T-helper 17 cell (primary cell): Measurements from ENCODE around the gene PINLYP. TPM values are rescaled to one million over a fixed set of nuclear protein-coding genes. Genes with fewer than 3 reads are reported as not detected.

Experiments used
- ATAC-seq: fragments of 150-1000 bp; cut with Tn5 transposase; 2 replicates; pipeline ENCODE4 v1.10.0; 2021; ENCODE audit warnings: mild to moderate bottlenecking, moderate library complexity
- DNase-seq, 3 donors: peaks; one replicate each; pipeline versions ENCODE4 v3.0.0 to v3.0.0-alpha.2; 2020 to 2021
- H3K9me3 ChIP-seq: one replicate; pipeline ENCODE4 v1.7.0; 2013; ENCODE audit warnings: low read length, mild to moderate bottlenecking; ENCODE audit not compliant: control insufficient read depth, poor library complexity, severe bottlenecking
- H3K27ac Mint-ChIP-seq: one replicate; pipeline ENCODE4 v1.8.0; 2022; ENCODE audit warnings: mild to moderate bottlenecking, moderate library complexity, mixed read lengths
- H3K27me3 Mint-ChIP-seq: one replicate; pipeline ENCODE4 v1.8.0; 2022; ENCODE audit warnings: mixed read lengths
- H3K36me3 Mint-ChIP-seq: one replicate; pipeline ENCODE4 v1.8.0; 2022; ENCODE audit warnings: low read depth, mixed read lengths
- H3K4me1 Mint-ChIP-seq: one replicate; pipeline ENCODE4 v1.8.0; 2022; ENCODE audit warnings: mild to moderate bottlenecking, mixed read lengths
- H3K4me3 Mint-ChIP-seq: one replicate; pipeline ENCODE4 v1.8.0; 2022; ENCODE audit warnings: mild to moderate bottlenecking, moderate library complexity, mixed read lengths
- total RNA-seq, 4 donors: library from RNA in 2 of 4; stranded (reverse) in 2 of 4; gene quantifications; one replicate each; pipeline ENCODE4 v1.2.3 and lab custom pipeline; 2022 to 2026

Gene PINLYP
- total RNA-seq, 2 donors from 2014 or later = 0.52 to 1.5 TPM

GRCh38 chr19:43555185-43555770 is 20.3 kb upstream of the PINLYP start:
- peak; percentile 59 to 84 (median 65) for DNase-seq
- H3K4me1 Mint-ChIP-seq = peaks cover 15% of the 10 kb centered on the region
- peak overlapping the region; percentile 47 for H3K27ac Mint-ChIP-seq
- peaks cover 6% of the 10 kb centered on the region for H3K36me3 Mint-ChIP-seq
- H3K4me3 Mint-ChIP-seq = no peak overlapping the region
- ATAC-seq = peak; percentile 99
- no peaks in the 10 kb centered on the region for H3K27me3 Mint-ChIP-seq
- no peaks in the 10 kb centered on the region for H3K9me3 ChIP-seq

DNA sequence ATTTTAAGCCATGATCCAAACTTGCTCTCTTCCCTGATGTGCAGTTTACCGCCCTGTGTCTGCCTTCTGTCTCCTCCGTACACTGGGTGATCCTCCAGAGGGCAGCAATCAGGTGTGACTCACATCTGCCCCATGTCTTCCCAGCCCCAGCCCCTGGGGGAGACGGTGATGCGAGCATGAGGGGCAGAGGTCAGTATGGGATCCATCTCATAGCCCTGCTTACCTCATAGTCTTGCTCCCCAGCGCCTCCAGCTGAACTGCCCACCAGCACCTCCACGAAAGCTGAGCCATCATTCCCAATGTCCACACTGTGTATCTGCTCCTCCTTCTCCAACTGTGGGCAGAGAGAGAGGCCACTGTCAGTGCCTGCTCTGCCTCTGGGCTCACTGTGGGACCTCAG is 14.9 kb upstream of the PINLYP start:
- Mint-ChIP-seq H3K4me3 (no peak overlapping the region), H3K27ac (peak overlapping the region; percentile 96), H3K4me1 (peaks cover 36% of the 10 kb centered on the region), H3K27me3 (no peaks in the 10 kb centered on the region), H3K36me3 (peaks cover 2% of the 10 kb centered on the region)
- no peak for DNase-seq
- no peaks in the 10 kb centered on the region for H3K9me3 ChIP-seq
- no peak for ATAC-seq

DNA sequence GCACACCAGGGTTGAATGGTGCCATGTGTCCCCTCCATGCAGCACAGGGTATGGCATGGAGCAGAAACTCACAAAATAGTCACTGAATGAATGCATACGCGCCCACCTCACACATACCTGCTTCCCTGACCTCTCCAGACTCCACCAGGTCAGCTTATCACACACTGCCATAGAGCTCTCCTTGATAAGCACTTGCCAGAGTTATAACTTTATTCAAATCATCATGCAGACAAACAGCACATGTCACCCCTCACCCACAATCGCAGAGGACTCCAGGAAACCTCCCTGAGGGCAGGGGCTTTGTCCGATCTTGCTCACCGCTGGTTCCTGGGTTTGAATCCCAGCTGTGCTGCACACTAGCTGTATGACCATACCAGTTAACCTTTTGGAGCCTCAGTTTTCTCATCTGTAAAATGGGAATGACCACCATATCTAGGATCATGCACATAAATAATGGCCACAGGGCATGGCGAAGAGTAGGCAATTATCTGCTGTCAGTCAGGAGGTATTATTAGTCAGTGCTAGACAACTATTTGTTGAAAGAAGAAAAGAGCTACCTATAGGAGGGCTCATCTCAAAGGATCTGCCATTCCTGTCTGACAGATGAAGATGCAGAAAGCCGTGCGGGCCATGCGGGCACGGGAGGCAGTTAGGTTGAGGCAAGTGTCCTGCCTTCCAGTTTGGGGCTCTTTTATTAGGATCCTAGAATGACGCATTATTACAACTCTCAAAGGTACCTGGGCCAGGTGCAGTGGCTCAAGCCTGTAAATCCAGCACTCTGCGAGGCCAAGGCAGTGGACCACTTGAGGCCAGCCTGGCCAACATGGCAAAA is 14.2 kb upstream of the PINLYP start:
- Mint-ChIP-seq H3K27ac (peak overlapping the region; percentile 96), H3K4me1 (peaks cover 36% of the 10 kb centered on the region), H3K27me3 (no peaks in the 10 kb centered on the region), H3K4me3 (no peak overlapping the region), H3K36me3 (peaks cover 2% of the 10 kb centered on the region)
- ATAC-seq (no peak), DNase-seq (no peak)
- no peaks in the 10 kb centered on the region for H3K9me3 ChIP-seq

DNA sequence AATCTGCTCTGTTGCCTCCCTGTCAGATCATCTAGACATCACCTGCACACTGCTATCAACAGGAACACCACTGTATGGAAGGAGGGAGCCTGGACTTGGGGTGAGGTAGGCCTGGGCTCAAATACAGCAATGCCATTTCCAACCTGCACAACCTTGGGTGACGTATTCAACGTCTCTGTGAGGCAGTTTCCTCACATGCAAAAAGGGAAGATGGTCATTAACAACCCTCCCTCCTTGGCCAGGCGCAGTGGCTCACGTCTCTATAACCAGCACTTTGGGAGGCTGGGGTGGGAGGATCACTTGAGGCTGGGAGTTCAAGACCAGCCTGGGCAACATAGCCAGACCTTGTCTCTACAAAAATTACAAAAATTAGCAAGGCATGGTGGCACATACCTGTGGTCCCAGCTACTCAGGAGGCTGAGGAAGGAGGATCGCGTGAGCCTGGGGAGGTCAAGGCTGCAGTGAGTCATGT is 13.3 kb upstream of the PINLYP start:
- DNase-seq = no peak
- Mint-ChIP-seq H3K4me3 (peak overlapping the region; percentile 65), H3K27ac (peak overlapping the region; percentile 96), H3K27me3 (no peaks in the 10 kb centered on the region), H3K4me1 (peaks cover 38% of the 10 kb centered on the region), H3K36me3 (peaks cover 3% of the 10 kb centered on the region)
- no peaks in the 10 kb centered on the region for H3K9me3 ChIP-seq
- no peak for ATAC-seq

DNA sequence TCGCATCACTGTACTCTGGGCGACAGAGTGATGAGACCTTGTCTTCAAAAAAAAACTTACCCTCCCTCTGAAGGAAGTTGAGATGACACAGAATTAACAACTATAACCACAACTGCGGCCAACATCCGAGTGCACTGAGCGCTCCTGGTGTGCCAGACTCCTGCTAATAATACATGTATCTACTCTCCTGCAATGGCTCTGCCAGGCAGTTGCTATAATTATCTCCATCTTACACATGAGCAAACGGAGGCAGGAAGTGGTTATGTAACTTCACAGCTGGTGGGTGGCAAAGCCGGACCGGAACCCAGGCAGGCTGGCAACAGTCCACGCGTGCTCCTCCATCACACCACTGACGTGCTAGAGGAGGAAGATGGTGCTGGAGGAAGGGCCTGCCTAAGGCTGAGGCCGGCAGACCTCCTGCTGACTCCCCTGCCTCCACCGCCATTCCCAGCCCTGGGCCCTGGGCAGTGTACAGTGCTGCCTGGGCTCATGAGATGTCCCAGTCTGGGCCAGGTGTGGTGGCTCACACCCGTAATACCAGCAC is 12.8 kb upstream of the PINLYP start:
- H3K9me3 ChIP-seq = no peaks in the 10 kb centered on the region
- Mint-ChIP-seq H3K4me1 (peaks cover 38% of the 10 kb centered on the region), H3K36me3 (peaks cover 3% of the 10 kb centered on the region), H3K4me3 (peak overlapping the region; percentile 65), H3K27ac (peak overlapping the region; percentile 96), H3K27me3 (no peaks in the 10 kb centered on the region)
- peak; percentile 93 for ATAC-seq
- peak; percentile 28 to 51 (median 49) for DNase-seq

DNA sequence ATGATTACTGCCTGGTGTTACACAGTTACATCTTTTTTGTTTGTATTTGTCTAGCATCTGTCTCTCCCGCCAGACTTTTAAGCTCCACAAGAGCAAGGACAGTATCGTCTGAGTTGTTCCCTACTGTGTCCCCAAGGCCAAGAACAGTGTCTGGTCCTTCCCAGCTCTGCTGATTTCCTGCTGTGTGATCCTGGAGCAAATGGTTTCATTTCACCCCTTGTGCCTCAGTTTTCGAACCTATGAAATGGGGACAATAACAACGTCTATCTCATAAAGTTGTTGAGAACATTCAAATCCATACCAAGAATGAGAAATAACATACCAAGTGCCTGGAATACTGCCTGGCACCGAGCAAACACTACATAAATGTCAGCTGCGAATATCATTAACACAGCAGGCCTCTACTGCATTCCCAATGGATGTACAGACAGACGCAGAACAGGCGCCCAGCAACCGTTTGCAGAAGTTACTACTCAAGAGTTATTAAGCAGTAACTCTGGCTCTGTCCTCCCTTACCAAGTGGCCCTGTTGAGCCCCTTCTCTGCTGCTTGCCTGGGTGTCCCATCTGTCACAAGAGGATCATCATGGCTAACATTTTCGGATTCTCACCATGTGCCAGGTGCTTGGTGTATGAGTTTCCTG is 11.7 kb upstream of the PINLYP start:
- H3K36me3 Mint-ChIP-seq = peaks cover 3% of the 10 kb centered on the region
- H3K4me3 Mint-ChIP-seq = peak overlapping the region; percentile 46
- DNase-seq (no peak), ATAC-seq (no peak)
- H3K27me3 Mint-ChIP-seq = no peaks in the 10 kb centered on the region
- no peaks in the 10 kb centered on the region for H3K9me3 ChIP-seq
- H3K27ac Mint-ChIP-seq = peak overlapping the region; percentile 96
- H3K4me1 Mint-ChIP-seq = peaks cover 38% of the 10 kb centered on the region

- H3K4me3 Mint-ChIP-seq = no peak overlapping the region
- H3K4me1 Mint-ChIP-seq = peaks cover 40% of the 10 kb centered on the region
- no peak for DNase-seq
- peak overlapping the region; percentile 96 for H3K27ac Mint-ChIP-seq
- H3K36me3 Mint-ChIP-seq = peaks cover 3% of the 10 kb centered on the region
- no peak for ATAC-seq
- no peaks in the 10 kb centered on the region for H3K9me3 ChIP-seq
- H3K27me3 Mint-ChIP-seq = no peaks in the 10 kb centered on the region
Measured at GRCh38 chr19:43564800-43565199, 10.8 kb upstream of the PINLYP start.

DNA sequence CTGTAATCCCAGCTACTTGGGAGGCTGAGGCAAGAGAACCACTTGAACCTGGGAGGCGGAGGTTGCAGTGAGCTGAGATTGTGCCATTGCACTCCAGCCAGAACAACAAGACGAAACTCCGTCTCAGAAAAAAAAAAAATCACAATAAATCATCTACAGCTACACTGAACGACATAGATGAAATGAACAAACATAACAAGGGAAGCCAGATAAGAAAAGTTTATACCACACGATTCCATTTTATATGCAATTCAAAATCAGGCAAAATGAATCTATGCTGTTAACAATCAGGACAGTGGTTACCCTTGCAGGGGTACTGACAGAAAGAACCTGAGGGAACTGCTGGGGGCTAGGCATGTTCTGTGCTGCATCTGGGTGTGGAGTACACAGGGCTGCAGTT is 5.9 kb upstream of the PINLYP start:
- peaks cover 22% of the 10 kb centered on the region for H3K4me1 Mint-ChIP-seq

GRCh38 chr19:43570174-43570791 is 5.3 kb upstream of the PINLYP start:
- DNase-seq (no peak), ATAC-seq (no peak)
- H3K4me1 Mint-ChIP-seq = peaks cover 23% of the 10 kb centered on the region
- no peaks in the 10 kb centered on the region for H3K9me3 ChIP-seq
- H3K36me3 Mint-ChIP-seq = peaks cover 8% of the 10 kb centered on the region
- H3K27ac Mint-ChIP-seq = peak overlapping the region; percentile 49
- H3K4me3 Mint-ChIP-seq = no peak overlapping the region
- H3K27me3 Mint-ChIP-seq = no peaks in the 10 kb centered on the region

More for the DNA sequence above, 5.9 kb upstream of the PINLYP start:
- Mint-ChIP-seq H3K27me3 (no peaks in the 10 kb centered on the region), H3K4me3 (no peak overlapping the region), H3K36me3 (peaks cover 8% of the 10 kb centered on the region), H3K27ac (peak overlapping the region; percentile 49)
- no peaks in the 10 kb centered on the region for H3K9me3 ChIP-seq
- no peak for ATAC-seq
- no peak for DNase-seq

- peak overlapping the region; percentile 21 for H3K4me3 Mint-ChIP-seq
- H3K4me1 Mint-ChIP-seq = peaks cover 28% of the 10 kb centered on the region
- ATAC-seq = no peak
- H3K27ac Mint-ChIP-seq = no peak overlapping the region
- H3K36me3 Mint-ChIP-seq = peaks cover 6% of the 10 kb centered on the region
- no peaks in the 10 kb centered on the region for H3K27me3 Mint-ChIP-seq
- DNase-seq = no peak
- no peaks in the 10 kb centered on the region for H3K9me3 ChIP-seq
Measured at GRCh38 chr19:43572171-43572588, 3.4 kb upstream of the PINLYP start.

GRCh38 chr19:43574424-43575155 is 1.0 kb upstream of the PINLYP start:
- Mint-ChIP-seq H3K4me1 (peaks cover 32% of the 10 kb centered on the region), H3K4me3 (peak overlapping the region; percentile 97), H3K27me3 (no peaks in the 10 kb centered on the region), H3K36me3 (peaks cover 6% of the 10 kb centered on the region), H3K27ac (peak overlapping the region; percentile 99)
- ATAC-seq (no peak), DNase-seq (no peak)
- H3K9me3 ChIP-seq = no peaks in the 10 kb centered on the region
